Thoracic aorta (tissue), 2 donors: ENCODE measurements around the gene SLC35B3. TPM values are rescaled to one million over a fixed set of nuclear protein-coding genes. Genes with fewer than 3 reads are reported as not detected.

Experiments used
- ATAC-seq: fragments of 150-250 bp; one replicate; pipeline ENCODE4 v1.8.0; 2017; ENCODE audit warnings: low read depth; ENCODE audit not compliant: insufficient number of reproducible peaks, low FRiP score
- DNase-seq: peaks from one replicate; pipeline ENCODE4 v3.0.0-alpha.2; 2020; ENCODE audit warnings: low spot score
- H3K27ac ChIP-seq, 2 donors: fragments of 200-600 bp; sonication (generic); 1 replicate in 1 of 2; 2 replicates in 1 of 2; pipeline ENCODE4 v1.5.1; 2016; ENCODE audit warnings: mild to moderate bottlenecking in 2 of 2, moderate library complexity in 2 of 2
- H3K27me3 ChIP-seq: fragments of 200-600 bp; sonication (generic); replicated peaks from 2 replicates; pipeline ENCODE4 v1.6.0; 2016; ENCODE audit warnings: mild to moderate bottlenecking; ENCODE audit not compliant: insufficient read depth
- H3K36me3 ChIP-seq: fragments of 200-600 bp; sonication (generic); one replicate; pipeline ENCODE4 v1.5.1; 2016
- H3K4me1 ChIP-seq, 2 donors: fragments of 200-600 bp; sonication (generic); 1 replicate in 1 of 2; 2 replicates in 1 of 2; pipeline versions ENCODE4 v1.5.1 to v1.6.0; 2016; ENCODE audit warnings: low read depth in 2 of 2, mild to moderate bottlenecking in 1 of 2; ENCODE audit not compliant: control insufficient read depth in 1 of 2
- H3K4me3 ChIP-seq: fragments of 200-600 bp; sonication (generic); 2 replicates; pipeline ENCODE4 v1.5.1; 2016; ENCODE audit warnings: mild to moderate bottlenecking
- H3K9me3 ChIP-seq: fragments of 200-600 bp; sonication (generic); 2 replicates; pipeline ENCODE4 v1.5.1; 2016
- CTCF ChIP-seq: fragments of 200-600 bp; sonication (generic); IDR thresholded peaks from one replicate; pipeline ENCODE4 v1.5.1; 2019; ENCODE audit warnings: antibody characterized with exemption
- total RNA-seq, 2 donors: library from RNA; depleted of rRNA; stranded (reverse); fragments of >200 nt; gene quantifications; one replicate each; pipeline versions ENCODE4 v1.1.0 to v1.2.3, GENCODE V29; 2016

SLC35B3 gene
- total RNA-seq, 2 donors from 2014 or later: 8.6 to 12.0 TPM

- no peak for ATAC-seq
- Histone ChIP-seq H3K9me3 (no peaks in the 10 kb centered on the region), H3K4me3 (no peak overlapping the region), H3K27me3 (no peaks in the 10 kb centered on the region), H3K36me3 (no peaks in the 10 kb centered on the region), H3K27ac (no peak overlapping the region), H3K4me1 (no peaks in the 10 kb centered on the region)
- no peak for TF ChIP-seq CTCF
- no peak for DNase-seq
These were observed 6.1 kb upstream of the SLC35B3 start for GRCh38 chr6:8441452-8441851.

GRCh38 chr6:8439601-8440268, 4.4 kb upstream of the SLC35B3 start:
- no peaks in the 10 kb centered on the region for H3K36me3 ChIP-seq

GRCh38 chr6:8437813-8438212, 2.5 kb upstream of the SLC35B3 start:
- Histone ChIP-seq H3K4me1 (peaks cover 9 to 15% of the 10 kb centered on the region in 2 donors), H3K36me3 (no peaks in the 10 kb centered on the region), H3K27me3 (no peaks in the 10 kb centered on the region), H3K4me3 (no peak overlapping the region), H3K27ac (no peak overlapping the region), H3K9me3 (no peaks in the 10 kb centered on the region)
- TF ChIP-seq CTCF: no peak
- no peak for ATAC-seq
- DNase-seq: no peak

More at GRCh38 chr6:8439601-8440268, 4.4 kb upstream of the SLC35B3 start:
- Histone ChIP-seq H3K27me3 (no peaks in the 10 kb centered on the region), H3K4me3 (no peak overlapping the region), H3K4me1 (no peaks in the 10 kb centered on the region), H3K9me3 (no peaks in the 10 kb centered on the region), H3K27ac (no peak overlapping the region)
- no peak for ATAC-seq
- no peak for TF ChIP-seq CTCF
- no peak for DNase-seq

GRCh38 chr6:8436966-8437365, 1.6 kb upstream of the SLC35B3 start:
- Histone ChIP-seq H3K4me3 (no peak overlapping the region), H3K36me3 (no peaks in the 10 kb centered on the region), H3K4me1 (peaks cover 14 to 21% of the 10 kb centered on the region in 2 donors), H3K27ac (no peak overlapping the region), H3K27me3 (no peaks in the 10 kb centered on the region), H3K9me3 (no peaks in the 10 kb centered on the region)
- DNase-seq: no peak
- ATAC-seq: no peak
- no peak for TF ChIP-seq CTCF

- peak overlapping the region; percentile 85 for H3K4me3 ChIP-seq
- no peak for ATAC-seq
These were observed 462 bp upstream of the SLC35B3 start for GRCh38 chr6:8435845-8436168.

More at GRCh38 chr6:8435845-8436168, 462 bp upstream of the SLC35B3 start:
- no peak for DNase-seq
- TF ChIP-seq CTCF: no peak
- peak overlapping the region; percentile 76 to 81 for H3K27ac ChIP-seq
- no peaks in the 10 kb centered on the region for H3K36me3 ChIP-seq
- peaks cover 14 to 24% of the 10 kb centered on the region in 2 donors for H3K4me1 ChIP-seq
- no peaks in the 10 kb centered on the region for H3K27me3 ChIP-seq
- H3K9me3 ChIP-seq: no peaks in the 10 kb centered on the region
